ENCODE data around the gene MRPL39.

Gene MRPL39

DNA sequence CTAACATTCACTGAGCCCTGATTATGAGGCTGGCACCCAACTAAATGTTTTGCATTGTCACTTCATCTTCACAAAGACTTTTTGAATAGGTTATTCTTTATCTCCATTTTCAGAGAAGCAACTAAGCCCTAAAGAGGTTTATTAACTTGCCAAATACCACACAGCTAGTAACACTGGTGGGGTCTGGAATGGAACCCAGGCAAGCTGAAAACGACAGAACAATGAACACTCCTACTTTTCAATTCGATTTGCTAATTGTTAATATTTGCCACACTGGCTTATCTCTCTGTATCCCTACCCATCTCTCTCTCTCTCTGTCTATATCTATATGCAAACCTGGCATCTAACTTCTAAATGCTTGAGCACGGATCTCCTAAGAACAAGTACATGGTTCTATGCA, 40.6 kb downstream of the MRPL39 start:
- no peak for DNase-seq

GRCh38 chr21:25565272-25566211, 41.7 kb downstream of the MRPL39 start:
- no peak for DNase-seq

DNA sequence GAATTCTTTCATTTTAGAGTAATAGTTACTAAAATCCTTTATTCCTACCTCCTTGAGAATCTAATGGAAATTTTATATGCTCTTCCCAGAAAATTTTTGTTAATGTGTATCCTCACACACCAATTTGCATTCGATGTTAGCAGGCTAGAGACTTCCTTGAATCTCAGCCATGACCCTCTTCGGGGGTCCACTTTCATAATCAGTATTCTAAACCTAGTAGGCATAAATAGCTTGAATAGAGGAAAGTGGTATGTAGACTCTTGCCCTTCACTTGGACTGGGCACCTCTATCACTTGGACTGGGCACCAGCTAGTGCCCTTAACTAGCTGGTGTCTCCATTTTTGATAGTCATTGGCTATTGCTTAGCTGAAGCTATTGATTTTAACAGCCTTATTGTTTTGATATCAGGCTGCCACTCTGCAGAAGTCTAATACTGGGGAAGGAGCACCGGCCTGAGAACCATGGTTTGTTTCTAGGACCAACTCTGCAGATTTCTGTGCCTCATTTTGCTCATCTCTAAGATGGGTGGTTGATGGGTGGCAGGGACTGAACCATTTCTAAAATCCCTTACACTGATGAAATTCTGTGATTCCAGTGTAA, 42.8 kb downstream of the MRPL39 start:
- no peak for DNase-seq

GRCh38 chr21:25563361-25564116, 43.7 kb downstream of the MRPL39 start:
- DNase-seq: peak; percentile 60

DNA sequence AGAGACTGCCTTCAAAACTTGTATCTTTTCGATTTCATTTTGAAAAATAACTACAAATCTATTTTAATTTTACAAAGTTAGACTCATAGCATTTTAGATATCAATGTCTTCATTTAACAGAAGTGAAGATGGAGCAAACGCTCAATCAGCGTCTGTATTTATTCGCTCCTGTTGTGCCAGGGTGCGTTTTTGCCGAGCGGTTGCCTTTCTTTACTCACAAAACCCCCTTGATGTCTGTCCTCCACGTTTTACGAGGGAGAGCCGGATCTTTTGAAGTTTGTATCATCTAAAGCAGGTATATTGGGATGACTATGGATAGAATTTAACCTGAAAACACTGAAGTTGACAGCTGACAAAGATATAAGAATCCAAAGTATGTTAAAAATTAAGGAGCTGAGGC, 44.6 kb downstream of the MRPL39 start:
- DNase-seq: no peak

DNA sequence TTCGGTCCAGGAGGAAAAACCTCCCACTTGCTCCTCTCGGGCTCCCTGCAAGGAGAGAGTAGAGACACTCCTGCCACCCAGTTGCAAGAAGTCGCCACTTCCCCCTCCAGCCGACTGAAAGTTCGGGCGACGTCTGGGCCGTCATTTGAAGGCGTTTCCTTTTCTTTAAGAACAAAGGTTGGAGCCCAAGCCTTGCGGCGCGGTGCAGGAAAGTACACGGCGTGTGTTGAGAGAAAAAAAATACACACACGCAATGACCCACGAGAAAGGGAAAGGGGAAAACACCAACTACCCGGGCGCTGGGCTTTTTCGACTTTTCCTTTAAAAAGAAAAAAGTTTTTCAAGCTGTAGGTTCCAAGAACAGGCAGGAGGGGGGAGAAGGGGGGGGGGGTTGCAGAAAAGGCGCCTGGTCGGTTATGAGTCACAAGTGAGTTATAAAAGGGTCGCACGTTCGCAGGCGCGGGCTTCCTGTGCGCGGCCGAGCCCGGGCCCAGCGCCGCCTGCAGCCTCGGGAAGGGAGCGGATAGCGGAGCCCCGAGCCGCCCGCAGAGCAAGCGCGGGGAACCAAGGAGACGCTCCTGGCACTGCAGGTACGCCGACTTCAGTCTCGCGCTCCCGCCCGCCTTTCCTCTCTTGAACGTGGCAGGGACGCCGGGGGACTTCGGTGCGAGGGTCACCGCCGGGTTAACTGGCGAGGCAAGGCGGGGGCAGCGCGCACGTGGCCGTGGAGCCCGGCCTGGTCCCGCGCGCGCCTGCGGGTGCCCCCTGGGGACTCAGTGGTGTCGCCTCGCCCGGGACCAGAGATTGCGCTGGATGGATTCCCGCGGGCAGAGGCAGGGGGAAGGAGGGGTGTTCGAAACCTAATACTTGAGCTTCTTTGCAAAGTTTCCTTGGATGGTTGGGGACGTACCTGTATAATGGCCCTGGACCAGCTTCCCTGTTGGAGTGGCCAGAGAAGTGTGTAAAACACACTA, 45.3 kb downstream of the MRPL39 start:
- peak; percentile 76 for DNase-seq

- DNase-seq: no peak
These were observed 46.4 kb downstream of the MRPL39 start for GRCh38 chr21:25560891-25561290.

DNA sequence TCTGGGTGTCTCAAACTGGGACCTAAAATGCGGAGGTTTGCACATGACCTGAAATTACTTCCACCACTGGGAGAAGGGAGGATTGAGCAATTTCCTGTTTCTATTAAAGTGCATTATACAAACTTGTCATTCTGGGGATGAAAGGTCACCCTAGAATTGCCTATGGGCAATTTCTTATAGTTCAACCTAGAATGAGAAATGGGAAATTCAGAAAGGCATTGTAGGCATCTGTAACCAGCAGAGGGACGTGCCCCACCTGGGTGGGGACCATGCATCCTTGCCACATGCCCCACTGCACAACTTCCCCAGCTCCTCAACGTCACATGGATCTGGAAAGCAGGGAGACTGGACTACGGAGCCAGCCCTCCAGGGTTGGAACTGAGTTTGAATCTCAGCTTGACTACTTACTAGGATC, 47.0 kb downstream of the MRPL39 start:
- no peak for DNase-seq

GRCh38 chr21:25559746-25560145, 47.5 kb downstream of the MRPL39 start:
- DNase-seq: no peak

DNA sequence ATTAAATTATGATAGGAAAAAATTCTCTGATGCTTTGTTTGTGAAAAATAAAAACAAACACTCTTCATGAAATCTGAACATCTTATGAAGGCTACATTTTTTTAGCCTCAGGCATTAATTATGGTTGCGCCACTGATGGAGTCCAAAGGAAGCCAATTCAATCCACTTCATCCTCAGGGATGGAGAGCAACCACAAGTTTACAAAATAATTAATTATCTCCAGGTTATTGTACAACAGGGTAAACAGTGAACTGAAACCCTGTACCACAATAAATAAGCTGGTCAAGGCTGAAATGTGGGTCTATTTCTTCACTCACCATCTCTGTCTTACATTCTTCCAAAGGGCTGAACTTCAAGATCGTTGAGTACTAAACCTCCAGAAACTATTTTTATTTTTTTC, 49.2 kb downstream of the MRPL39 start:
- no peak for DNase-seq

DNA sequence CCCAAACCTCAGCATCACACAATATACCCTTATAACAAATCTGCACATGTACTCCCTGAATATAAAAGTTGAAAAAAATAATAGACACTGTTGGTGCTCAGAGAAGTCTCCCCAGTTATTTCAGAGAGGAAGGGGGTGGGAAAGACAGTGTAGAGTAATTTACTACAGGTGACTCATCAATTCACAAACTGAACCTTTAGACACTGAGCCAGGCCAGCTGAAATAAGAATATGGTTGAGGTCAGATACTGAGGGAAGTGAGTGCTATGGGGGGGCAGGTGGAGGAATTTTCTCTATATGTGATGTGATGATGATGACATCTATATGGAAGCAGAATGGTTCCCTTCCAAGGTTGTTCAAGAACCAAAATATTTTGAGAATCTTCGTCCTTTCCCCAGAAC, 50.1 kb downstream of the MRPL39 start:
- no peak for DNase-seq

- no peak for DNase-seq
These were observed 51.2 kb downstream of the MRPL39 start for GRCh38 chr21:25556091-25556490.

DNA sequence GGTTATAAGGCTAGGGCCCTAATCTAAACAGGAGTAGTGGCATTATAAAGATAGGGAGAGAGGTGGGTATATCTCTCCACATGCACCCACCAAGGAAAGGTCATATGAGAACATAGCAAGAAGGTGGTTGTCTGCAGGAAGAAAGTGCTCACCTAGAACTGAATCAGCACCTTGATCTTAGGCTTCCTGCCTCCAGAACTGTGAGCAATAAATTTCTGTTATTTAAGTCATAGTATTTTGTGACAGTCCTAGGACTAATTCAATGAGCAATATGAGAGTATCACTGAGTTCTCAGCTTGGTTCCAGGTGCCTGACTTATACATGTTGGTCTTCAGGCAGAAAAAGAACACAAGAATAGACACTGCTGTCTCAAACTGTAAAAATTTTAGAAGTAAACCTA, 51.8 kb downstream of the MRPL39 start:
- no peak for DNase-seq

DNA sequence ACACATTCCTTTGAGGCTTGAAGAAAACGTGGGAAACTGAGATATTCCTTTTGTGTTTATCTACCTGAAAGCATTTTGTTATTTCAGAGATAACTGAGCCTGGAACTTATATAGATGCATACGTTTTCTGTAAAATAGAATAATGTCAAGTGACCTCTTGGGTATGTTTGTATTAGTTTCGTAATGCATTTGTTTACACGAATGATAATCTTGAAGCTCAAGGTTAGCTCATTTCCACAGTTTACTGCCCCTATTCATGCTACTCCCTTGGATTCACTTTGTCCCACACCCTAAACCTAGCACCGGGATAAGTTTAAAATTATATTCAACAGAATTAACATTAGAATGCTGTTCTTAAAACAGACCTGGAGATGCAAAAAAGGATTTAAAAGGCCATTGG, 54.4 kb downstream of the MRPL39 start:
- DNase-seq: no peak

DNA sequence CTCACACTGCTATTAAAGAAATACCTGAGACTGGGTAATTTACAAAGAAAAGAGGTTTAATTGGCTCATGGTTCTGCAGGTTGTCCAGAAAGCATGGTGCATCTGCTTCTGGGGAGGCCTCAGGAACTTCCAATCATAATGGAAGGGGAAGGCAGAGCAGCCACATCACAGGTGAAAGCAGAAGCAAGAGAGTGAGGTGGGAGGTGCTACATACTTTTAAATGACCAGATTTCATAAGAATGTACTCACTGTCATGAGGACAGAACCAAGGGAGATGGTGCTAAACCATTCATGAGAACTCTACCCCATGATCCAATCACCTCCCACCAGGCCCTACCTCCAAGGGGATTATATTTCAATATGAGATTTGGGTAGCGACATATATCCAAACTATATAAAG, 55.7 kb downstream of the MRPL39 start:
- no peak for DNase-seq

- DNase-seq: no peak
These were observed 56.7 kb downstream of the MRPL39 start for GRCh38 chr21:25550352-25551120.

- no peak for DNase-seq
These were observed 66.2 kb downstream of the MRPL39 start for GRCh38 chr21:25541042-25541441.

DNA sequence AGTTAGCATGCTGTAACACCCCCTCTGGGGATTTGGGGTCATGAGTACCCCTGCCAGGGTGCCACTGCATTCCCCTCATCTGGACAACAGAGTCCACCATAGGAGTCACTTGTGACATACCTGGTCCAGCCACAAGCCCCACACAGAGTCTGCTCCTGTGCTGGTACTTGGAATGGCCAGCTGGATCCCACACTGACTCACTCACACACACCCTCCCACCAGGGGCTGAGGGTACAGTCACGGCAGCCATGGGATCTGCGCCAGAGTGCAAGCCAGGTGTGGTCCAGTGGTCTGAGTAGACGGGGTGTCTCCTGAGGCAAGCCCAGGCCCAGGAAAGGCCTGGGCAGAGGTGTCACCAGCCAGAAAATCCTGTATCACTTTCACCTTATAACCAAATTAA, 67.7 kb downstream of the MRPL39 start:
- DNase-seq: no peak

- DNase-seq: no peak
These were observed 70.1 kb downstream of the MRPL39 start for GRCh38 chr21:25537174-25537573.

DNA sequence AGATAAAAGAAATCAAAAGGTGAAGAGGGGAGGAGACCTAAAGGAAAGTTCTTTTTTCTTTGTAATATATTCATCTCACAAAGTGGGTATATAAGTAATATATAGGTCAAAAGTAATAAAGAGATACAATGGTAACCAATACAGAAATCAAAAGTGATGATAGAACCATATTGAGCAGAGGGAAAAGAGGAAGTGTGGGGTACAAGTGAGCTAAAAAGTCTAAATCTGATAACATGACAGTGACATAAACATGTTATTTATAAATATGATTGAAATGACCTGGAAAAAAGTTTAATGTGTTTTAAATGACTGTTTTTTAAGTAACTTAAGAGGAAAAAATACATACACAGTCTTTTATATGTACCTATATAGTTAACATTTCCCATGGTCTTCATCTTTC, 70.5 kb downstream of the MRPL39 start:
- DNase-seq: no peak

- no peak for DNase-seq
These were observed 71.4 kb downstream of the MRPL39 start for GRCh38 chr21:25535849-25536248.
